DOHH2 (cell line): ENCODE results near the gene ZNRF3.

Source experiments
- H3F3A ChIP-seq: fragments of 200-600 bp; sonication (generic), shearing (Covaris generic); 2 replicates; pipeline ENCODE4 v1.6.0; 2016; ENCODE audit warnings: antibody characterized with exemption, mild to moderate bottlenecking; ENCODE audit not compliant: control insufficient read depth, insufficient read depth
- H3K27ac ChIP-seq: fragments of 200-600 bp; sonication (generic); 2 replicates; pipeline ENCODE4 v1.5.1; 2014; ENCODE audit warnings: low read depth, mild to moderate bottlenecking, low read length, moderate library complexity
- H3K27me3 ChIP-seq: fragments of 200-600 bp; sonication (generic); 2 replicates; pipeline ENCODE4 v1.6.1; 2014; ENCODE audit warnings: mild to moderate bottlenecking, low read length, mixed read lengths; ENCODE audit not compliant: control insufficient read depth
- H3K36me3 ChIP-seq: fragments of 200-600 bp; sonication (generic); 2 replicates; pipeline ENCODE4 v1.6.1; 2014; ENCODE audit warnings: mild to moderate bottlenecking, low read length, moderate library complexity, mixed read lengths; ENCODE audit not compliant: control insufficient read depth
- H3K4me1 ChIP-seq: fragments of 200-600 bp; sonication (generic); 2 replicates; pipeline ENCODE4 v1.6.1; 2014; ENCODE audit warnings: mild to moderate bottlenecking, low read length, mixed read lengths; ENCODE audit not compliant: control insufficient read depth
- H3K4me2 ChIP-seq: fragments of 200-600 bp; sonication (generic); 2 replicates; pipeline ENCODE4 v1.6.0; 2014; ENCODE audit warnings: mild to moderate bottlenecking, low read length, moderate library complexity
- H3K4me3 ChIP-seq: fragments of 200-600 bp; sonication (generic); 2 replicates; pipeline ENCODE4 v1.5.1; 2014; ENCODE audit warnings: mild to moderate bottlenecking, low read length, mixed read lengths
- H3K79me2 ChIP-seq: fragments of 200-600 bp; sonication (generic); 2 replicates; pipeline ENCODE4 v1.6.1; 2014; ENCODE audit warnings: mild to moderate bottlenecking, low read length, mixed read lengths; ENCODE audit not compliant: control insufficient read depth
- H3K9me2 ChIP-seq: fragments of 200-600 bp; sonication (generic); replicated peaks from 2 replicates; pipeline ENCODE4 v1.6.1; 2014; ENCODE audit warnings: mild to moderate bottlenecking, low read length, mixed read lengths; ENCODE audit not compliant: control insufficient read depth
- H3K9me3 ChIP-seq: fragments of 200-600 bp; sonication (generic); 2 replicates; pipeline ENCODE4 v1.6.1; 2014; ENCODE audit warnings: antibody characterized with exemption, low read length, mixed read lengths; ENCODE audit not compliant: control insufficient read depth, insufficient read depth
- H4K20me1 ChIP-seq: fragments of 200-600 bp; sonication (generic); 2 replicates; pipeline ENCODE4 v1.6.0; 2014; ENCODE audit warnings: low read depth, mild to moderate bottlenecking, antibody characterized with exemption, low read length, moderate library complexity; ENCODE audit not compliant: control insufficient read depth, insufficient read depth
- CTCF ChIP-seq: fragments of 200-600 bp; sonication (generic); IDR thresholded peaks from one replicate; pipeline ENCODE4 v1.5.1; 2014; ENCODE audit warnings: antibody characterized with exemption, mild to moderate bottlenecking, low read depth, low read length; ENCODE audit not compliant: poor library complexity, severe bottlenecking
- EZH2phosphoT487 ChIP-seq: fragments of 200-600 bp; sonication (generic); IDR thresholded peaks from 2 replicates; pipeline ENCODE4 v1.6.1; 2017; ENCODE audit warnings: borderline replicate concordance, mild to moderate bottlenecking, antibody characterized with exemption, low read length, moderate library complexity, mixed read lengths

ZNRF3 gene

GRCh38 chr22:29105468-29105867 lies 222.1 kb downstream of the ZNRF3 start:
- H3K27ac ChIP-seq: no peak overlapping the region
- H3K36me3 ChIP-seq: no peaks in the 10 kb centered on the region
- no peaks in the 10 kb centered on the region for H3K79me2 ChIP-seq
- no peak for TF ChIP-seq EZH2phosphoT487
- TF ChIP-seq CTCF: no peak
- no peaks in the 10 kb centered on the region for H3K4me1 ChIP-seq
- H3F3A ChIP-seq: no peaks in the 10 kb centered on the region
- H4K20me1 ChIP-seq: no peaks in the 10 kb centered on the region
- no peak overlapping the region for H3K4me3 ChIP-seq
- H3K9me3 ChIP-seq: no peaks in the 10 kb centered on the region
- peaks cover 23% of the 10 kb centered on the region for H3K27me3 ChIP-seq
- no peaks in the 10 kb centered on the region for H3K9me2 ChIP-seq
- H3K4me2 ChIP-seq: no peak overlapping the region

GRCh38 chr22:29106839-29107238 lies 223.5 kb downstream of the ZNRF3 start:
- no peak overlapping the region for H3K4me2 ChIP-seq
- no peaks in the 10 kb centered on the region for H4K20me1 ChIP-seq
- no peak for TF ChIP-seq CTCF
- no peak for TF ChIP-seq EZH2phosphoT487
- H3K9me3 ChIP-seq: no peaks in the 10 kb centered on the region
- no peaks in the 10 kb centered on the region for H3F3A ChIP-seq
- H3K4me1 ChIP-seq: no peaks in the 10 kb centered on the region
- H3K36me3 ChIP-seq: no peaks in the 10 kb centered on the region
- no peak overlapping the region for H3K4me3 ChIP-seq
- no peaks in the 10 kb centered on the region for H3K79me2 ChIP-seq
- no peaks in the 10 kb centered on the region for H3K9me2 ChIP-seq
- H3K27me3 ChIP-seq: peaks cover 21% of the 10 kb centered on the region; the same call in 1 of the 2 replicates
- no peak overlapping the region for H3K27ac ChIP-seq
